ENCODE measurements around the gene DLGAP4.

The DLGAP4 gene

GRCh38 chr20:36308353-36308752 is 2.2 kb downstream of the DLGAP4 start:
- DNase-seq (ENCODE audit: low spot score), result no peak

GRCh38 chr20:36308986-36309385 is 2.8 kb downstream of the DLGAP4 start:
- DNase-seq (ENCODE audit: low spot score), result no peak

- no peak for DNase-seq (ENCODE audit: low spot score)
These were observed 3.5 kb downstream of the DLGAP4 start for GRCh38 chr20:36309643-36310042.

GRCh38 chr20:36310215-36310981 is 4.3 kb downstream of the DLGAP4 start:
- no peak for DNase-seq (ENCODE audit: low spot score)

- DNase-seq (ENCODE audit: low spot score), result no peak
These were observed 5.2 kb downstream of the DLGAP4 start for GRCh38 chr20:36311141-36311853.

- DNase-seq (ENCODE audit: low spot score), result no peak
These were observed 6.0 kb downstream of the DLGAP4 start for GRCh38 chr20:36311854-36312723.

- DNase-seq (ENCODE audit: low spot score), result no peak
These were observed 6.7 kb downstream of the DLGAP4 start for GRCh38 chr20:36312724-36313441.

GRCh38 chr20:36313476-36313875 is 7.3 kb downstream of the DLGAP4 start:
- DNase-seq (ENCODE audit: low spot score), result no peak

- no peak for DNase-seq (ENCODE audit: low spot score)
These were observed 7.8 kb downstream of the DLGAP4 start for GRCh38 chr20:36313926-36314325.

- DNase-seq (ENCODE audit: low spot score), result no peak
These were observed 8.8 kb downstream of the DLGAP4 start for GRCh38 chr20:36314734-36315544.

- no peak for DNase-seq (ENCODE audit: low spot score)
These were observed 9.6 kb downstream of the DLGAP4 start for GRCh38 chr20:36315545-36316351.

- DNase-seq (ENCODE audit: low spot score), result no peak
These were observed 11.5 kb downstream of the DLGAP4 start for GRCh38 chr20:36317675-36318074.

GRCh38 chr20:36318166-36318565 is 12.0 kb downstream of the DLGAP4 start:
- DNase-seq (ENCODE audit: low spot score), result no peak

- DNase-seq (ENCODE audit: low spot score), result no peak
These were observed 13.5 kb downstream of the DLGAP4 start for GRCh38 chr20:36319356-36320260.

- no peak for DNase-seq (ENCODE audit: low spot score)
These were observed 14.2 kb downstream of the DLGAP4 start for GRCh38 chr20:36320261-36320897.

- no peak for DNase-seq (ENCODE audit: low spot score)
These were observed 15.0 kb downstream of the DLGAP4 start for GRCh38 chr20:36320898-36321695.

GRCh38 chr20:36322131-36322530 is 16.0 kb downstream of the DLGAP4 start:
- DNase-seq (ENCODE audit: low spot score), result no peak

- no peak for DNase-seq (ENCODE audit: low spot score)
These were observed 24.0 kb downstream of the DLGAP4 start for GRCh38 chr20:36330091-36330490.

All from germinal center (tissue), 1 donor.